SU-DHL-6 (cell line): ENCODE results near the gene SLC24A1.

Experiments used
- H2AFZ ChIP-seq: fragments of 200-600 bp; sonication (generic); 2 replicates; pipeline ENCODE4 v1.6.1; 2014; ENCODE audit warnings: low read depth, mild to moderate bottlenecking, moderate library complexity, mixed read lengths, antibody characterized with exemption, low read length; ENCODE audit not compliant: severe bottlenecking
- H3F3A ChIP-seq: fragments of 200-600 bp; shearing (Covaris generic); 2 replicates; pipeline ENCODE4 v1.6.0; 2016; ENCODE audit warnings: antibody characterized with exemption, mild to moderate bottlenecking; ENCODE audit not compliant: insufficient read depth
- H3K27ac ChIP-seq: fragments of 200-600 bp; sonication (generic); 2 replicates; pipeline ENCODE4 v1.5.1; 2016; ENCODE audit warnings: low read depth, mild to moderate bottlenecking, low read length, moderate library complexity, mixed read lengths
- H3K27me3 ChIP-seq: fragments of 200-600 bp; sonication (generic), shearing (Covaris generic); 2 replicates; pipeline ENCODE4 v1.6.0; 2014; ENCODE audit warnings: mild to moderate bottlenecking, low read length
- H3K36me3 ChIP-seq: fragments of 200-600 bp; sonication (generic); 2 replicates; pipeline ENCODE4 v1.6.1; 2014; ENCODE audit warnings: mild to moderate bottlenecking, low read length, mixed read lengths
- H3K4me2 ChIP-seq: fragments of 300-600, 200-600 bp; shearing (Covaris generic), sonication (generic); 2 replicates; pipeline ENCODE4 v1.6.0; 2014; ENCODE audit warnings: low read length, low read depth, mild to moderate bottlenecking; ENCODE audit not compliant: poor library complexity, severe bottlenecking
- H3K4me3 ChIP-seq: fragments of 200-600 bp; sonication (generic); 2 replicates; pipeline ENCODE4 v1.5.1; 2014; ENCODE audit warnings: antibody characterized with exemption, low read length, mild to moderate bottlenecking, mixed read lengths; ENCODE audit not compliant: insufficient read depth, poor library complexity, severe bottlenecking
- H3K79me2 ChIP-seq: fragments of 200-600 bp; sonication (generic); 2 replicates; pipeline ENCODE4 v1.6.1; 2014; ENCODE audit warnings: mild to moderate bottlenecking, low read length, moderate library complexity; ENCODE audit not compliant: insufficient read depth
- H3K9ac ChIP-seq: fragments of 200-600 bp; sonication (generic); 2 replicates; pipeline ENCODE4 v1.7.0; 2014; ENCODE audit warnings: mild to moderate bottlenecking, low read length
- H3K9me2 ChIP-seq: fragments of 200-600 bp; sonication (generic); replicated peaks from 2 replicates; pipeline ENCODE4 v1.6.1; 2014; ENCODE audit warnings: low read length; ENCODE audit not compliant: insufficient read depth
- H3K9me3 ChIP-seq: fragments of 200-600 bp; sonication (generic); 2 replicates; pipeline ENCODE4 v1.6.1; 2014; ENCODE audit warnings: low read length, mixed read lengths; ENCODE audit not compliant: insufficient read depth
- H4K20me1 ChIP-seq: fragments of 200-600 bp; sonication (generic); 2 replicates; pipeline ENCODE4 v1.6.1; 2014; ENCODE audit warnings: low read depth, mild to moderate bottlenecking, antibody characterized with exemption, low read length, moderate library complexity, mixed read lengths
- EZH2phosphoT487 ChIP-seq: fragments of 200-600 bp; sonication (generic), shearing (Covaris generic); conservative IDR thresholded peaks from 2 replicates; pipeline ENCODE4 v1.6.1; 2018; ENCODE audit warnings: mild to moderate bottlenecking, antibody characterized with exemption, low read length, moderate library complexity, mixed read lengths
- TF ChIP-seq, protein P1 (sequence below): fragments of 200-600 bp; sonication (generic); IDR thresholded peaks from one replicate; pipeline ENCODE4 v1.5.1; 2017; ENCODE audit warnings: antibody characterized with exemption, mild to moderate bottlenecking, low read length, moderate library complexity; ENCODE audit not compliant: insufficient read depth, poor library complexity, severe bottlenecking

Gene SLC24A1

GRCh38 chr15:65630760-65631159 is 9.0 kb downstream of the SLC24A1 start:
- Histone ChIP-seq H3K9ac (no peak overlapping the region), H3K4me2 (no peak overlapping the region), H3K27me3 (no peaks in the 10 kb centered on the region), H3K9me3 (no peaks in the 10 kb centered on the region), H3F3A (no peaks in the 10 kb centered on the region), H3K27ac (no peak overlapping the region), H4K20me1 (no peaks in the 10 kb centered on the region), H3K9me2 (no peaks in the 10 kb centered on the region), H3K4me3 (no peak overlapping the region), H3K36me3 (no peaks in the 10 kb centered on the region), H3K79me2 (no peaks in the 10 kb centered on the region), H2AFZ (no peak overlapping the region)
- no peak for TF ChIP-seq EZH2phosphoT487
- TF ChIP-seq, protein P1, sequence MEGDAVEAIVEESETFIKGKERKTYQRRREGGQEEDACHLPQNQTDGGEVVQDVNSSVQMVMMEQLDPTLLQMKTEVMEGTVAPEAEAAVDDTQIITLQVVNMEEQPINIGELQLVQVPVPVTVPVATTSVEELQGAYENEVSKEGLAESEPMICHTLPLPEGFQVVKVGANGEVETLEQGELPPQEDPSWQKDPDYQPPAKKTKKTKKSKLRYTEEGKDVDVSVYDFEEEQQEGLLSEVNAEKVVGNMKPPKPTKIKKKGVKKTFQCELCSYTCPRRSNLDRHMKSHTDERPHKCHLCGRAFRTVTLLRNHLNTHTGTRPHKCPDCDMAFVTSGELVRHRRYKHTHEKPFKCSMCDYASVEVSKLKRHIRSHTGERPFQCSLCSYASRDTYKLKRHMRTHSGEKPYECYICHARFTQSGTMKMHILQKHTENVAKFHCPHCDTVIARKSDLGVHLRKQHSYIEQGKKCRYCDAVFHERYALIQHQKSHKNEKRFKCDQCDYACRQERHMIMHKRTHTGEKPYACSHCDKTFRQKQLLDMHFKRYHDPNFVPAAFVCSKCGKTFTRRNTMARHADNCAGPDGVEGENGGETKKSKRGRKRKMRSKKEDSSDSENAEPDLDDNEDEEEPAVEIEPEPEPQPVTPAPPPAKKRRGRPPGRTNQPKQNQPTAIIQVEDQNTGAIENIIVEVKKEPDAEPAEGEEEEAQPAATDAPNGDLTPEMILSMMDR, result no peak

DNA sequence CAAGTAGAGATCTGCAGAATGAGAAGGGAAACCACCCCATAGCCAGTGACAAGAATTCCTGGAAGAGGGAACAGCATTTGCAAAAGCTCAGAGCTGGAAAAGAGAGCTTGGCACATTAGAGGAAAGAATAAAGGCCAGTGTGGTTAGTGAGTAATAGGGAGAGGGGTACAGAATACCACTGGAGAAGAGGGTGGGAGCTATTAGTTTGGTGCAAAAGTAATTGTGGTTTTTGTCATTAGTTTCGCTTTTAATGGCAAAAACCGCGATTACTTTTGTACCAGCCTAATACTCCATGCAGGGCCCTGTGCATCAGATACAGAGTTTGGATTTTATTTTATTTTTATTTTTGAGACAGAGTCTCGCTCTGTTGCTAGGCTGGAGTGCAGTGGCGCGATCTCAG is 9.8 kb downstream of the SLC24A1 start:
- no peak overlapping the region for H3K9ac ChIP-seq
- no peaks in the 10 kb centered on the region for H4K20me1 ChIP-seq
- H3K4me3 ChIP-seq, result no peak overlapping the region
- H3K9me2 ChIP-seq, result no peaks in the 10 kb centered on the region
- TF ChIP-seq EZH2phosphoT487, result no peak
- TF ChIP-seq, protein P1, result no peak
- H3F3A ChIP-seq, result no peaks in the 10 kb centered on the region
- H2AFZ ChIP-seq, result no peak overlapping the region
- H3K9me3 ChIP-seq, result no peaks in the 10 kb centered on the region
- H3K36me3 ChIP-seq, result no peaks in the 10 kb centered on the region
- H3K27ac ChIP-seq, result no peak overlapping the region
- H3K27me3 ChIP-seq, result no peaks in the 10 kb centered on the region
- H3K4me2 ChIP-seq, result no peak overlapping the region
- no peaks in the 10 kb centered on the region for H3K79me2 ChIP-seq

GRCh38 chr15:65632780-65633375 is 11.1 kb downstream of the SLC24A1 start:
- Histone ChIP-seq H3K27me3 (no peaks in the 10 kb centered on the region), H3K9ac (no peak overlapping the region), H3F3A (no peaks in the 10 kb centered on the region), H4K20me1 (no peaks in the 10 kb centered on the region), H3K9me3 (no peaks in the 10 kb centered on the region), H3K4me2 (no peak overlapping the region), H2AFZ (no peak overlapping the region), H3K79me2 (no peaks in the 10 kb centered on the region), H3K4me3 (no peak overlapping the region), H3K27ac (no peak overlapping the region), H3K9me2 (no peaks in the 10 kb centered on the region), H3K36me3 (no peaks in the 10 kb centered on the region)
- TF ChIP-seq EZH2phosphoT487, result no peak
- TF ChIP-seq, protein P1, result no peak
